Activated naive CD8-positive, alpha-beta T cell (primary cell): ENCODE data around the gene GPC6.

Experiments used
- H3K27ac Mint-ChIP-seq: one replicate; pipeline ENCODE4 v1.8.0; 2021; ENCODE audit warnings: mixed read lengths
- H3K27me3 Mint-ChIP-seq: one replicate; pipeline ENCODE4 v1.8.0; 2021; ENCODE audit warnings: mixed read lengths
- H3K36me3 Mint-ChIP-seq: one replicate; pipeline ENCODE4 v1.8.0; 2021; ENCODE audit warnings: mixed read lengths
- H3K4me1 Mint-ChIP-seq: one replicate; pipeline ENCODE4 v1.8.0; 2021; ENCODE audit warnings: low read depth, mixed read lengths
- H3K4me3 Mint-ChIP-seq: one replicate; pipeline ENCODE4 v1.8.0; 2021; ENCODE audit warnings: mild to moderate bottlenecking, mixed read lengths
- H3K9me3 Mint-ChIP-seq: one replicate; pipeline ENCODE4 v1.8.0; 2021; ENCODE audit warnings: low read depth, mixed read lengths

Gene GPC6

GRCh38 chr13:93788456-93788855, 561.8 kb downstream of the GPC6 start:
- Mint-ChIP-seq H3K27ac (no peak overlapping the region), H3K4me3 (no peak overlapping the region), H3K27me3 (peaks cover 2% of the 10 kb centered on the region), H3K9me3 (no peaks in the 10 kb centered on the region), H3K4me1 (no peaks in the 10 kb centered on the region), H3K36me3 (no peaks in the 10 kb centered on the region)

GRCh38 chr13:93789058-93789457, 562.5 kb downstream of the GPC6 start:
- Mint-ChIP-seq H3K27ac (no peak overlapping the region), H3K4me3 (no peak overlapping the region), H3K4me1 (peaks cover 3% of the 10 kb centered on the region), H3K36me3 (no peaks in the 10 kb centered on the region), H3K27me3 (peaks cover 4% of the 10 kb centered on the region), H3K9me3 (no peaks in the 10 kb centered on the region)

GRCh38 chr13:93794197-93794885, 567.7 kb downstream of the GPC6 start:
- Mint-ChIP-seq H3K27ac (peak overlapping the region; percentile 43), H3K27me3 (peaks cover 5% of the 10 kb centered on the region), H3K9me3 (no peaks in the 10 kb centered on the region), H3K4me1 (peaks cover 8% of the 10 kb centered on the region), H3K36me3 (no peaks in the 10 kb centered on the region), H3K4me3 (no peak overlapping the region)

GRCh38 chr13:93797463-93797862, 570.9 kb downstream of the GPC6 start:
- no peaks in the 10 kb centered on the region for H3K9me3 Mint-ChIP-seq
- peaks cover 6% of the 10 kb centered on the region for H3K27me3 Mint-ChIP-seq
- no peaks in the 10 kb centered on the region for H3K36me3 Mint-ChIP-seq
- no peak overlapping the region for H3K4me3 Mint-ChIP-seq
- H3K27ac Mint-ChIP-seq, result no peak overlapping the region
- peaks cover 8% of the 10 kb centered on the region for H3K4me1 Mint-ChIP-seq

- H3K4me1 Mint-ChIP-seq, result no peaks in the 10 kb centered on the region
- no peak overlapping the region for H3K27ac Mint-ChIP-seq
- no peak overlapping the region for H3K4me3 Mint-ChIP-seq
- no peaks in the 10 kb centered on the region for H3K9me3 Mint-ChIP-seq
- peaks cover 10% of the 10 kb centered on the region for H3K27me3 Mint-ChIP-seq
- no peaks in the 10 kb centered on the region for H3K36me3 Mint-ChIP-seq
Measured at GRCh38 chr13:93800342-93800741, 573.7 kb downstream of the GPC6 start.

GRCh38 chr13:93805736-93806135, 579.1 kb downstream of the GPC6 start:
- no peak overlapping the region for H3K4me3 Mint-ChIP-seq
- peaks cover 9% of the 10 kb centered on the region for H3K27me3 Mint-ChIP-seq
- no peaks in the 10 kb centered on the region for H3K4me1 Mint-ChIP-seq
- no peak overlapping the region for H3K27ac Mint-ChIP-seq
- H3K36me3 Mint-ChIP-seq, result no peaks in the 10 kb centered on the region
- no peaks in the 10 kb centered on the region for H3K9me3 Mint-ChIP-seq

- Mint-ChIP-seq H3K27me3 (peaks cover 7% of the 10 kb centered on the region), H3K4me3 (no peak overlapping the region), H3K9me3 (no peaks in the 10 kb centered on the region), H3K27ac (no peak overlapping the region), H3K4me1 (no peaks in the 10 kb centered on the region), H3K36me3 (no peaks in the 10 kb centered on the region)
Measured at GRCh38 chr13:93806861-93807260, 580.3 kb downstream of the GPC6 start.

GRCh38 chr13:93810264-93810663, 583.7 kb downstream of the GPC6 start:
- Mint-ChIP-seq H3K4me1 (no peaks in the 10 kb centered on the region), H3K4me3 (no peak overlapping the region), H3K36me3 (no peaks in the 10 kb centered on the region), H3K27me3 (peaks cover 2% of the 10 kb centered on the region), H3K27ac (no peak overlapping the region), H3K9me3 (no peaks in the 10 kb centered on the region)

- Mint-ChIP-seq H3K4me3 (no peak overlapping the region), H3K27ac (no peak overlapping the region), H3K27me3 (peaks cover 2% of the 10 kb centered on the region), H3K36me3 (no peaks in the 10 kb centered on the region), H3K4me1 (no peaks in the 10 kb centered on the region), H3K9me3 (no peaks in the 10 kb centered on the region)
Measured at GRCh38 chr13:93811071-93811737, 584.6 kb downstream of the GPC6 start.

- H3K36me3 Mint-ChIP-seq, result no peaks in the 10 kb centered on the region
- no peaks in the 10 kb centered on the region for H3K4me1 Mint-ChIP-seq
- no peak overlapping the region for H3K4me3 Mint-ChIP-seq
- H3K9me3 Mint-ChIP-seq, result no peaks in the 10 kb centered on the region
- H3K27ac Mint-ChIP-seq, result no peak overlapping the region
- peaks cover 2% of the 10 kb centered on the region for H3K27me3 Mint-ChIP-seq
Measured at GRCh38 chr13:93811738-93812112, 585.1 kb downstream of the GPC6 start.

GRCh38 chr13:93814658-93815057, 588.1 kb downstream of the GPC6 start:
- Mint-ChIP-seq H3K27me3 (peaks cover 2% of the 10 kb centered on the region), H3K4me3 (no peak overlapping the region), H3K27ac (no peak overlapping the region), H3K36me3 (no peaks in the 10 kb centered on the region), H3K9me3 (no peaks in the 10 kb centered on the region), H3K4me1 (no peaks in the 10 kb centered on the region)

GRCh38 chr13:93818345-93818744, 591.7 kb downstream of the GPC6 start:
- Mint-ChIP-seq H3K9me3 (no peaks in the 10 kb centered on the region), H3K27ac (no peak overlapping the region), H3K4me3 (no peak overlapping the region), H3K4me1 (no peaks in the 10 kb centered on the region), H3K27me3 (peaks cover 2% of the 10 kb centered on the region), H3K36me3 (no peaks in the 10 kb centered on the region)

- H3K4me1 Mint-ChIP-seq, result no peaks in the 10 kb centered on the region
- no peaks in the 10 kb centered on the region for H3K36me3 Mint-ChIP-seq
- no peak overlapping the region for H3K27ac Mint-ChIP-seq
- H3K4me3 Mint-ChIP-seq, result no peak overlapping the region
- H3K27me3 Mint-ChIP-seq, result peaks cover 2% of the 10 kb centered on the region
- no peaks in the 10 kb centered on the region for H3K9me3 Mint-ChIP-seq
Measured at GRCh38 chr13:93819331-93819890, 592.8 kb downstream of the GPC6 start.

GRCh38 chr13:93824286-93824685, 597.7 kb downstream of the GPC6 start:
- no peaks in the 10 kb centered on the region for H3K9me3 Mint-ChIP-seq
- H3K4me1 Mint-ChIP-seq, result no peaks in the 10 kb centered on the region
- no peak overlapping the region for H3K4me3 Mint-ChIP-seq
- peaks cover 2% of the 10 kb centered on the region for H3K27me3 Mint-ChIP-seq
- no peaks in the 10 kb centered on the region for H3K36me3 Mint-ChIP-seq
- no peak overlapping the region for H3K27ac Mint-ChIP-seq

GRCh38 chr13:93834051-93834450, 607.4 kb downstream of the GPC6 start:
- no peaks in the 10 kb centered on the region for H3K9me3 Mint-ChIP-seq
- no peak overlapping the region for H3K27ac Mint-ChIP-seq
- no peak overlapping the region for H3K4me3 Mint-ChIP-seq
- H3K4me1 Mint-ChIP-seq, result no peaks in the 10 kb centered on the region
- H3K36me3 Mint-ChIP-seq, result no peaks in the 10 kb centered on the region
- peaks cover 2% of the 10 kb centered on the region for H3K27me3 Mint-ChIP-seq

- Mint-ChIP-seq H3K27me3 (peaks cover 2% of the 10 kb centered on the region), H3K4me1 (no peaks in the 10 kb centered on the region), H3K36me3 (no peaks in the 10 kb centered on the region), H3K4me3 (no peak overlapping the region), H3K9me3 (no peaks in the 10 kb centered on the region), H3K27ac (no peak overlapping the region)
Measured at GRCh38 chr13:93843082-93843481, 616.5 kb downstream of the GPC6 start.
